ENCODE measurements around the gene SHC3.

DNA sequence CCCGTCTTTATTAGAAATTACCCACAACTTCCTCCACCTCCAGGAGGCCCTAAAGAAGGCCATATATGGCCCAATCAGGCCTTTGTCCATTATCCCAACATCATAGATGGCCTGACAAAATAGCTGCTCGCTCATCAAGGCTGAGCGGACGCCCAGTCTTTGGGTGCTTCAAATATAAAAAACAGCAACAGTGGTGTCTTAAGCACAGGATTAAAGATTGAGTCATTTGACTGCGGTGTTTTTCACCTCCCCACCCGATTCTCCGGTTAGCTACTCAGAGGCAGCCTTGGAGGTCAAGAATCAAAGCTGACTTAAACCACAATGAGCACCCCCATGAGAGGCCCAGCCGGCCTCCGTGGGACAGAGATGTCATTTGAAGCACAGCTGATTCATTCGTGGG lies 168.6 kb downstream of the SHC3 start:
- TF ChIP-seq, protein P1, sequence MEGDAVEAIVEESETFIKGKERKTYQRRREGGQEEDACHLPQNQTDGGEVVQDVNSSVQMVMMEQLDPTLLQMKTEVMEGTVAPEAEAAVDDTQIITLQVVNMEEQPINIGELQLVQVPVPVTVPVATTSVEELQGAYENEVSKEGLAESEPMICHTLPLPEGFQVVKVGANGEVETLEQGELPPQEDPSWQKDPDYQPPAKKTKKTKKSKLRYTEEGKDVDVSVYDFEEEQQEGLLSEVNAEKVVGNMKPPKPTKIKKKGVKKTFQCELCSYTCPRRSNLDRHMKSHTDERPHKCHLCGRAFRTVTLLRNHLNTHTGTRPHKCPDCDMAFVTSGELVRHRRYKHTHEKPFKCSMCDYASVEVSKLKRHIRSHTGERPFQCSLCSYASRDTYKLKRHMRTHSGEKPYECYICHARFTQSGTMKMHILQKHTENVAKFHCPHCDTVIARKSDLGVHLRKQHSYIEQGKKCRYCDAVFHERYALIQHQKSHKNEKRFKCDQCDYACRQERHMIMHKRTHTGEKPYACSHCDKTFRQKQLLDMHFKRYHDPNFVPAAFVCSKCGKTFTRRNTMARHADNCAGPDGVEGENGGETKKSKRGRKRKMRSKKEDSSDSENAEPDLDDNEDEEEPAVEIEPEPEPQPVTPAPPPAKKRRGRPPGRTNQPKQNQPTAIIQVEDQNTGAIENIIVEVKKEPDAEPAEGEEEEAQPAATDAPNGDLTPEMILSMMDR (IDR thresholded peaks at IDR 0.05; ENCODE audit: low read depth, low read length), result no peak
- TF ChIP-seq POLR2A (IDR thresholded peaks at IDR 0.05; ENCODE audit: extremely low read depth, insufficient read length) (no peak), MYC (IDR thresholded peaks at IDR 0.05; ENCODE audit: low read depth, low read length) (no peak)
- TF ChIP-seq, protein P2, sequence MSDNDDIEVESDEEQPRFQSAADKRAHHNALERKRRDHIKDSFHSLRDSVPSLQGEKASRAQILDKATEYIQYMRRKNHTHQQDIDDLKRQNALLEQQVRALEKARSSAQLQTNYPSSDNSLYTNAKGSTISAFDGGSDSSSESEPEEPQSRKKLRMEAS (IDR thresholded peaks at IDR 0.05; ENCODE audit: low read depth, low read length), result no peak

Measured in NB4 (cell line).